ENCODE data around the gene FANCD2OS. TPM values are rescaled to one million over a fixed set of nuclear protein-coding genes. Genes with fewer than 3 reads are reported as not detected.

The FANCD2OS gene
- total RNA-seq, 1 experiment from 2014 or later = not detected

Other genes with a start within 250 kb of the FANCD2OS start
- 1.9 and 3.8 TPM in 2 replicates for gene CIDEC, start 228.0 kb downstream of the FANCD2OS start, total RNA-seq (2022)
- 34.2 and 35.9 TPM in 2 replicates for gene JAGN1, start 217.6 kb downstream of the FANCD2OS start, total RNA-seq (2022)
- gene IL17RE, start 205.4 kb downstream of the FANCD2OS start, total RNA-seq (2022) = 77.3 and 82.9 TPM in 2 replicates
- gene IL17RC, start 191.2 kb downstream of the FANCD2OS start, total RNA-seq (2022) = 8.5 and 11.3 TPM in 2 replicates
- 17.1 and 18.3 TPM in 2 replicates for gene CRELD1, start 174.4 kb downstream of the FANCD2OS start, total RNA-seq (2022)
- 1.1 and 1.3 TPM in 2 replicates for gene PRRT3, start 155.8 kb downstream of the FANCD2OS start, total RNA-seq (2022)
- gene EMC3, start 121.4 kb downstream of the FANCD2OS start, total RNA-seq (2022) = 52.4 and 56.7 TPM in 2 replicates
- 35.6 and 36.5 TPM in 2 replicates for gene FANCD2, start 81.8 kb downstream of the FANCD2OS start, total RNA-seq (2022)
- 94.9 and 115 TPM in 2 replicates for gene BRK1, start 7.4 kb upstream of the FANCD2OS start, total RNA-seq (2022)
- 80.7 and 84.1 TPM in 2 replicates for gene VHL, start 33.5 kb upstream of the FANCD2OS start, total RNA-seq (2022)
- gene IRAK2, start 56.7 kb upstream of the FANCD2OS start, total RNA-seq (2022) = 3.8 and 4.2 TPM in 2 replicates
- 29.3 and 32.1 TPM in 2 replicates for gene TATDN2, start 140.2 kb upstream of the FANCD2OS start, total RNA-seq (2022)
- gene GHRL, start 184.7 kb upstream of the FANCD2OS start, total RNA-seq (2022) = not detected in 2 replicates
- gene SEC13, start 212.9 kb upstream of the FANCD2OS start, total RNA-seq (2022) = 135 and 141 TPM in 2 replicates